ENCODE measurements around the gene KRTAP19-3.

- no peak for TF ChIP-seq CTCF (IDR thresholded peaks at IDR 0.05)
- TF ChIP-seq POLR2A (IDR thresholded peaks at IDR 0.05): no peak
Observed at GRCh38 chr21:30486180-30486579, 5.6 kb downstream of the KRTAP19-3 start.
